SU-DHL-6 (cell line): ENCODE results near the gene PPP2R2D.

Experiments used
- EZH2phosphoT487 ChIP-seq: fragments of 200-600 bp; sonication (generic), shearing (Covaris generic); conservative IDR thresholded peaks from 2 replicates; pipeline ENCODE4 v1.6.1; 2018; ENCODE audit warnings: mild to moderate bottlenecking, antibody characterized with exemption, low read length, moderate library complexity, mixed read lengths
- TF ChIP-seq, protein P1 (sequence below): fragments of 200-600 bp; sonication (generic); IDR thresholded peaks from one replicate; pipeline ENCODE4 v1.5.1; 2017; ENCODE audit warnings: antibody characterized with exemption, mild to moderate bottlenecking, low read length, moderate library complexity; ENCODE audit not compliant: insufficient read depth, poor library complexity, severe bottlenecking

DNA sequence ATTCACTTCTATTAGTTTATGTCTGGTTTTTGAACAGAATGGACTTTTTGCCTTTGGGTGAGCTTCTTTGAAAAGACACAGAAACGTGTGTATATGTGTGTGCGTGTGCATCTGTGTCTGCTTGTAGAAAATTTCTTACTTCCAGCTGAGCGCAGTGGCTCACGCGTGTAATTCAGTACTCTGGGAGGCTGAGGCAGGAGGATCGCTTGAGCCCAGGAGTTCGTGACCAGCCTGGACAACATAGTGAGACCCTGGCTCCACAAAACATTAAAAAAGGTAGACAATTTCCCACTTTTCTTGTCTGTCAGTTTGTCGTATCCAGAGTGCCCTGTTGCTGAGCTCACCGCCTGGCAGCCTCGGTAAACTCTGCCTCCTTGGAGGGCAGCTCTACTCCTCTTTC is 25.4 kb downstream of the PPP2R2D start:
- TF ChIP-seq, protein P1, sequence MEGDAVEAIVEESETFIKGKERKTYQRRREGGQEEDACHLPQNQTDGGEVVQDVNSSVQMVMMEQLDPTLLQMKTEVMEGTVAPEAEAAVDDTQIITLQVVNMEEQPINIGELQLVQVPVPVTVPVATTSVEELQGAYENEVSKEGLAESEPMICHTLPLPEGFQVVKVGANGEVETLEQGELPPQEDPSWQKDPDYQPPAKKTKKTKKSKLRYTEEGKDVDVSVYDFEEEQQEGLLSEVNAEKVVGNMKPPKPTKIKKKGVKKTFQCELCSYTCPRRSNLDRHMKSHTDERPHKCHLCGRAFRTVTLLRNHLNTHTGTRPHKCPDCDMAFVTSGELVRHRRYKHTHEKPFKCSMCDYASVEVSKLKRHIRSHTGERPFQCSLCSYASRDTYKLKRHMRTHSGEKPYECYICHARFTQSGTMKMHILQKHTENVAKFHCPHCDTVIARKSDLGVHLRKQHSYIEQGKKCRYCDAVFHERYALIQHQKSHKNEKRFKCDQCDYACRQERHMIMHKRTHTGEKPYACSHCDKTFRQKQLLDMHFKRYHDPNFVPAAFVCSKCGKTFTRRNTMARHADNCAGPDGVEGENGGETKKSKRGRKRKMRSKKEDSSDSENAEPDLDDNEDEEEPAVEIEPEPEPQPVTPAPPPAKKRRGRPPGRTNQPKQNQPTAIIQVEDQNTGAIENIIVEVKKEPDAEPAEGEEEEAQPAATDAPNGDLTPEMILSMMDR: no peak
- no peak for TF ChIP-seq EZH2phosphoT487
